GM19238 (cell line): ENCODE results near the gene XYLT2.

Experiments
- DNase-seq: peaks from one replicate; pipeline ENCODE4 v3.0.0; 2011; ENCODE audit warnings: low spot score; ENCODE audit not compliant: insufficient read length

XYLT2 gene

GRCh38 chr17:50348522-50349242, 2.8 kb downstream of the XYLT2 start:
- DNase-seq, result no peak

GRCh38 chr17:50349243-50349600, 3.3 kb downstream of the XYLT2 start:
- no peak for DNase-seq

GRCh38 chr17:50350733-50351132, 4.8 kb downstream of the XYLT2 start:
- DNase-seq, result no peak

- DNase-seq, result no peak
Measured at GRCh38 chr17:50352072-50352692, 6.3 kb downstream of the XYLT2 start.

- DNase-seq, result no peak
Measured at GRCh38 chr17:50352693-50353599, 7.0 kb downstream of the XYLT2 start.

- no peak for DNase-seq
Measured at GRCh38 chr17:50353600-50354195, 7.8 kb downstream of the XYLT2 start.

- no peak for DNase-seq
Measured at GRCh38 chr17:50354198-50354597, 8.3 kb downstream of the XYLT2 start.

GRCh38 chr17:50354776-50355175, 8.8 kb downstream of the XYLT2 start:
- DNase-seq, result no peak

GRCh38 chr17:50355336-50355700, 9.4 kb downstream of the XYLT2 start:
- no peak for DNase-seq

GRCh38 chr17:50355701-50356341, 9.9 kb downstream of the XYLT2 start:
- no peak for DNase-seq

GRCh38 chr17:50356418-50356817, 10.5 kb downstream of the XYLT2 start:
- DNase-seq, result no peak

- no peak for DNase-seq
Measured at GRCh38 chr17:50356892-50357510, 11.1 kb downstream of the XYLT2 start.

GRCh38 chr17:50358177-50358576, 12.3 kb downstream of the XYLT2 start:
- no peak for DNase-seq

- no peak for DNase-seq
Measured at GRCh38 chr17:50359005-50359699, 13.2 kb downstream of the XYLT2 start.

GRCh38 chr17:50359998-50360461, 14.1 kb downstream of the XYLT2 start:
- no peak for DNase-seq

GRCh38 chr17:50360486-50361115, 14.7 kb downstream of the XYLT2 start:
- DNase-seq, result no peak

GRCh38 chr17:50361561-50362480, 15.9 kb downstream of the XYLT2 start:
- peak; percentile 79 for DNase-seq

GRCh38 chr17:50362661-50363060, 16.7 kb downstream of the XYLT2 start:
- no peak for DNase-seq
